Measurements from ENCODE around the gene TUBGCP6. TPM values are rescaled to one million over a fixed set of nuclear protein-coding genes. Genes with fewer than 3 reads are reported as not detected.
A peak's percentile ranks its signal among the peaks of the same experiment; 100 is the strongest.

The TUBGCP6 gene
- polyA plus RNA-seq, 3 donors, result 3.7 to 72.8 (median 4.3) TPM

- intact Hi-C loops (cut with micrococcal nuclease), result no loop called here
- H3K36me3 Mint-ChIP-seq, result peaks cover 8 to 20% of the 10 kb centered on the region in 2 donors
- H3K4me3 Mint-ChIP-seq, result peak overlapping the region in 1 of 2 donors; percentile 37
- H3K27me3 Mint-ChIP-seq (ENCODE audit: low read depth in 3 of 3), result no peaks in the 10 kb centered on the region
- H4K20me1 ChIP-seq (ENCODE audit: insufficient read depth, low read length), result peaks cover 16% of the 10 kb centered on the region
- peaks cover 59% of the 10 kb centered on the region for H3K79me2 ChIP-seq (ENCODE audit: insufficient read depth, low read length)
- peaks cover 15 to 35% of the 10 kb centered on the region in 2 donors for H3K36me3 ChIP-seq (replicated peaks in 1 of 2; ENCODE audit: control insufficient read depth in 1 of 2, insufficient read depth in 2 of 2, low read length in 2 of 2)
- H3K4me2 ChIP-seq (replicated peaks; ENCODE audit: extremely low read depth, low read length, poor library complexity, severe bottlenecking), result peak overlapping the region; percentile 95
- peak overlapping the region in 1 of 3 experiments; percentile 98 for H3K4me3 ChIP-seq (replicated peaks in 1 of 3; ENCODE audit: low read depth in 2 of 3, low read length in 3 of 3)
- no peaks in the 10 kb centered on the region for H3K27me3 ChIP-seq (ENCODE audit: control insufficient read depth in 2 of 2, insufficient read depth in 2 of 2, low read length in 2 of 2)
- no peak for DNase-seq
- no peaks in the 10 kb centered on the region for H3K9me3 ChIP-seq (replicated peaks in 1 of 2; ENCODE audit: control insufficient read depth in 1 of 2, insufficient read depth in 1 of 2, low read length in 2 of 2)
- peaks cover 48% of the 10 kb centered on the region for H3K4me1 Mint-ChIP-seq
- no peaks in the 10 kb centered on the region for H3K9me3 Mint-ChIP-seq
- peak overlapping the region; percentile 90 for H3K9ac ChIP-seq (ENCODE audit: insufficient read depth, low read length, poor library complexity, severe bottlenecking)
- peaks cover 61 to 74% of the 10 kb centered on the region in 2 donors for H3K4me1 ChIP-seq (ENCODE audit: control insufficient read depth in 1 of 2, insufficient read depth in 2 of 2, low read length in 2 of 2)
- no peak for TF ChIP-seq CTCF (IDR thresholded peaks at IDR 0.05)
- no peak overlapping the region for H2AFZ ChIP-seq (ENCODE audit: insufficient read depth, low read depth, low read length, poor library complexity, severe bottlenecking)
- H3K27ac Mint-ChIP-seq, result peak overlapping the region; percentile 6 to 98 (median 68)
- 94% methylated on average over 14 of the region's 20 CpGs for WGBS (ENCODE audit: insufficient coverage)
- H3K27ac ChIP-seq (ENCODE audit: low read depth in 1 of 2, low read length in 2 of 2), result peak overlapping the region; percentile 87 to 96
Measured at GRCh38 chr22:50246242-50247175, 1.7 kb upstream of the TUBGCP6 start.

GRCh38 chr22:50245214-50246072 lies 620 bp upstream of the TUBGCP6 start:
- peaks cover 17% of the 10 kb centered on the region for H4K20me1 ChIP-seq (ENCODE audit: insufficient read depth, low read length)
- peaks cover 70% of the 10 kb centered on the region for H3K79me2 ChIP-seq (ENCODE audit: insufficient read depth, low read length)
- H3K36me3 Mint-ChIP-seq, result peaks cover 8 to 20% of the 10 kb centered on the region in 2 donors
- peak overlapping the region; percentile 95 for H3K4me2 ChIP-seq (replicated peaks; ENCODE audit: extremely low read depth, low read length, poor library complexity, severe bottlenecking)
- no peaks in the 10 kb centered on the region for H3K27me3 Mint-ChIP-seq (ENCODE audit: low read depth in 3 of 3)
- H3K4me3 Mint-ChIP-seq, result peak overlapping the region; percentile 96 to 98
- no peaks in the 10 kb centered on the region for H3K9me3 Mint-ChIP-seq
- H3K4me1 Mint-ChIP-seq, result peaks cover 53% of the 10 kb centered on the region
- peak overlapping the region; percentile 97 to 100 (median 99) for H3K27ac Mint-ChIP-seq
- peaks cover 15 to 35% of the 10 kb centered on the region in 2 donors for H3K36me3 ChIP-seq (replicated peaks in 1 of 2; ENCODE audit: control insufficient read depth in 1 of 2, insufficient read depth in 2 of 2, low read length in 2 of 2)
- no peaks in the 10 kb centered on the region for H3K9me3 ChIP-seq (replicated peaks in 1 of 2; ENCODE audit: control insufficient read depth in 1 of 2, insufficient read depth in 1 of 2, low read length in 2 of 2)
- WGBS (ENCODE audit: insufficient coverage), result 15% methylated on average over 42 of the region's 53 CpGs
- peak overlapping the region; percentile 97 for H2AFZ ChIP-seq (ENCODE audit: insufficient read depth, low read depth, low read length, poor library complexity, severe bottlenecking)
- intact Hi-C loops (cut with micrococcal nuclease), result loop anchor here in 1 of 2 donors (2.0 kb wide), 1 partner anchor 97 kb away; the partner anchor contains the start of gene PPP6R2
- H3K4me1 ChIP-seq (ENCODE audit: control insufficient read depth in 1 of 2, insufficient read depth in 2 of 2, low read length in 2 of 2), result peaks cover 61 to 68% of the 10 kb centered on the region in 2 donors
- no peak for DNase-seq
- H3K27me3 ChIP-seq (ENCODE audit: control insufficient read depth in 2 of 2, insufficient read depth in 2 of 2, low read length in 2 of 2), result no peaks in the 10 kb centered on the region
- H3K27ac ChIP-seq (ENCODE audit: low read depth in 1 of 2, low read length in 2 of 2), result peak overlapping the region; percentile 87 to 96
- H3K9ac ChIP-seq (ENCODE audit: insufficient read depth, low read length, poor library complexity, severe bottlenecking), result peak overlapping the region; percentile 90
- no peak for TF ChIP-seq CTCF (IDR thresholded peaks at IDR 0.05)
- H3K4me3 ChIP-seq (replicated peaks in 1 of 3; ENCODE audit: low read depth in 2 of 3, low read length in 3 of 3), result peak overlapping the region; percentile 77 to 99 (median 98)

All from CD14-positive monocyte (primary cell).